Measurements from ENCODE around the gene TIMM21.

DNA sequence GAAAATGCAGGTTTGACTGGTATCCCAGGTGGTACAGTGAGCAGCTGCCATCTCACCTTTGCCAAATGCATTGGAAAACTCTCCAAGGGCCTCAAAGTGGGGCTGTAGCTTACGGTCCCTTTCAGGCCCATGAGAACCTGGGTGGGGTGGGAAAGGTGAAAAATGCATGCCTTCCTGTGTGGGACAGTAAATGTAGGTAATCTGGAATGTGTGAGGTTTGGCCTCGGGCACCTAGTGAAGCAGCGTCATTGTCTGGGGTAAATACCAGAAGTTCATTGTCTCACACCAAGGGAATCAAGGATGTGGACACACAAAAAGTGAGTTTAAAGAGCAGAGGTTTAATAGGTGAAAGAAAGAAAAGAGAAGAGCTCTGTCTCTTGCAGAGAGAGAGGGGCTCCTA is 36.6 kb downstream of the TIMM21 start:
- TF ChIP-seq, protein P1, sequence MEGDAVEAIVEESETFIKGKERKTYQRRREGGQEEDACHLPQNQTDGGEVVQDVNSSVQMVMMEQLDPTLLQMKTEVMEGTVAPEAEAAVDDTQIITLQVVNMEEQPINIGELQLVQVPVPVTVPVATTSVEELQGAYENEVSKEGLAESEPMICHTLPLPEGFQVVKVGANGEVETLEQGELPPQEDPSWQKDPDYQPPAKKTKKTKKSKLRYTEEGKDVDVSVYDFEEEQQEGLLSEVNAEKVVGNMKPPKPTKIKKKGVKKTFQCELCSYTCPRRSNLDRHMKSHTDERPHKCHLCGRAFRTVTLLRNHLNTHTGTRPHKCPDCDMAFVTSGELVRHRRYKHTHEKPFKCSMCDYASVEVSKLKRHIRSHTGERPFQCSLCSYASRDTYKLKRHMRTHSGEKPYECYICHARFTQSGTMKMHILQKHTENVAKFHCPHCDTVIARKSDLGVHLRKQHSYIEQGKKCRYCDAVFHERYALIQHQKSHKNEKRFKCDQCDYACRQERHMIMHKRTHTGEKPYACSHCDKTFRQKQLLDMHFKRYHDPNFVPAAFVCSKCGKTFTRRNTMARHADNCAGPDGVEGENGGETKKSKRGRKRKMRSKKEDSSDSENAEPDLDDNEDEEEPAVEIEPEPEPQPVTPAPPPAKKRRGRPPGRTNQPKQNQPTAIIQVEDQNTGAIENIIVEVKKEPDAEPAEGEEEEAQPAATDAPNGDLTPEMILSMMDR (IDR thresholded peaks at IDR 0.05; ENCODE audit: poor library complexity): no peak
- TF ChIP-seq EZH2 (IDR thresholded peaks at IDR 0.05; ENCODE audit: borderline replicate concordance) (no peak), EZH2phosphoT487 (IDR thresholded peaks at IDR 0.05; ENCODE audit: low read depth, severe bottlenecking, unreplicated experiment) (no peak)

All from hepatocyte (in vitro differentiated cells).